Islet precursor cell (in vitro differentiated cells): ENCODE results near the gene SAFB2.
A peak's percentile ranks its signal among the peaks of the same experiment; 100 is the strongest.

Experiments used
- DNase-seq: peaks from one replicate; pipeline ENCODE4 v3.0.0-alpha.2; 2018

SAFB2 gene

GRCh38 chr19:5605362-5605761 is 17.2 kb downstream of the SAFB2 start:
- DNase-seq: no peak

GRCh38 chr19:5603626-5604025 is 18.9 kb downstream of the SAFB2 start:
- no peak for DNase-seq

GRCh38 chr19:5600797-5601196 is 21.8 kb downstream of the SAFB2 start:
- DNase-seq: no peak

GRCh38 chr19:5595745-5596144 is 26.8 kb downstream of the SAFB2 start:
- DNase-seq: no peak

- no peak for DNase-seq
These were observed 27.4 kb downstream of the SAFB2 start for GRCh38 chr19:5595129-5595528.

GRCh38 chr19:5594521-5594950 is 28.0 kb downstream of the SAFB2 start:
- DNase-seq: no peak

GRCh38 chr19:5593343-5594255 is 29.0 kb downstream of the SAFB2 start:
- no peak for DNase-seq

- no peak for DNase-seq
These were observed 29.8 kb downstream of the SAFB2 start for GRCh38 chr19:5592531-5593342.

- DNase-seq: no peak
These were observed 31.1 kb downstream of the SAFB2 start for GRCh38 chr19:5591476-5591875.

GRCh38 chr19:5590865-5591154 is 31.8 kb downstream of the SAFB2 start:
- no peak for DNase-seq

GRCh38 chr19:5590151-5590864 is 32.3 kb downstream of the SAFB2 start:
- no peak for DNase-seq

- no peak for DNase-seq
These were observed 33.5 kb downstream of the SAFB2 start for GRCh38 chr19:5588906-5589676.

- no peak for DNase-seq
These were observed 34.1 kb downstream of the SAFB2 start for GRCh38 chr19:5588441-5588840.

GRCh38 chr19:5587661-5588060 is 34.9 kb downstream of the SAFB2 start:
- DNase-seq: no peak

GRCh38 chr19:5587071-5587455 is 35.5 kb downstream of the SAFB2 start:
- DNase-seq: no peak

- no peak for DNase-seq
These were observed 36.1 kb downstream of the SAFB2 start for GRCh38 chr19:5586300-5587070.

- DNase-seq: peak; percentile 77
These were observed 36.9 kb downstream of the SAFB2 start for GRCh38 chr19:5585461-5586299.

- no peak for DNase-seq
These were observed 42.4 kb downstream of the SAFB2 start for GRCh38 chr19:5580161-5580571.

GRCh38 chr19:5579697-5580096 is 42.9 kb downstream of the SAFB2 start:
- no peak for DNase-seq

GRCh38 chr19:5579286-5579685 is 43.3 kb downstream of the SAFB2 start:
- no peak for DNase-seq
